GM13977 (cell line): Measurements from ENCODE around the gene BSG.

Experiments
- DNase-seq: peaks from one replicate; pipeline ENCODE4 v3.0.0; 2012; ENCODE audit warnings: low spot score
- in situ Hi-C: fragments of 300-500 bp; cut with MboI; formaldehyde crosslinking; loops from one replicate; pipeline ENCODE4 v1.12.0; 2022; ENCODE audit warnings: low sequenced_read_pairs, low pct_unique_long_range_greater_than_20kb, mixed read lengths, inconsistent platforms; ENCODE audit not compliant: unreplicated experiment
- TF ChIP-seq, protein P1 (sequence below): IDR thresholded peaks from 2 replicates; pipeline ENCODE4 v1.5.1; 2012; ENCODE audit warnings: mild to moderate bottlenecking, control low read depth; ENCODE audit not compliant: insufficient read depth; ENCODE audit errors: extremely low read depth, missing control alignments

BSG gene

GRCh38 chr19:629961-630714 is 57.7 kb downstream of the BSG start:
- in situ Hi-C loops = no loop called here
- DNase-seq = no peak
- TF ChIP-seq, protein P1, sequence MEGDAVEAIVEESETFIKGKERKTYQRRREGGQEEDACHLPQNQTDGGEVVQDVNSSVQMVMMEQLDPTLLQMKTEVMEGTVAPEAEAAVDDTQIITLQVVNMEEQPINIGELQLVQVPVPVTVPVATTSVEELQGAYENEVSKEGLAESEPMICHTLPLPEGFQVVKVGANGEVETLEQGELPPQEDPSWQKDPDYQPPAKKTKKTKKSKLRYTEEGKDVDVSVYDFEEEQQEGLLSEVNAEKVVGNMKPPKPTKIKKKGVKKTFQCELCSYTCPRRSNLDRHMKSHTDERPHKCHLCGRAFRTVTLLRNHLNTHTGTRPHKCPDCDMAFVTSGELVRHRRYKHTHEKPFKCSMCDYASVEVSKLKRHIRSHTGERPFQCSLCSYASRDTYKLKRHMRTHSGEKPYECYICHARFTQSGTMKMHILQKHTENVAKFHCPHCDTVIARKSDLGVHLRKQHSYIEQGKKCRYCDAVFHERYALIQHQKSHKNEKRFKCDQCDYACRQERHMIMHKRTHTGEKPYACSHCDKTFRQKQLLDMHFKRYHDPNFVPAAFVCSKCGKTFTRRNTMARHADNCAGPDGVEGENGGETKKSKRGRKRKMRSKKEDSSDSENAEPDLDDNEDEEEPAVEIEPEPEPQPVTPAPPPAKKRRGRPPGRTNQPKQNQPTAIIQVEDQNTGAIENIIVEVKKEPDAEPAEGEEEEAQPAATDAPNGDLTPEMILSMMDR = no peak

DNA sequence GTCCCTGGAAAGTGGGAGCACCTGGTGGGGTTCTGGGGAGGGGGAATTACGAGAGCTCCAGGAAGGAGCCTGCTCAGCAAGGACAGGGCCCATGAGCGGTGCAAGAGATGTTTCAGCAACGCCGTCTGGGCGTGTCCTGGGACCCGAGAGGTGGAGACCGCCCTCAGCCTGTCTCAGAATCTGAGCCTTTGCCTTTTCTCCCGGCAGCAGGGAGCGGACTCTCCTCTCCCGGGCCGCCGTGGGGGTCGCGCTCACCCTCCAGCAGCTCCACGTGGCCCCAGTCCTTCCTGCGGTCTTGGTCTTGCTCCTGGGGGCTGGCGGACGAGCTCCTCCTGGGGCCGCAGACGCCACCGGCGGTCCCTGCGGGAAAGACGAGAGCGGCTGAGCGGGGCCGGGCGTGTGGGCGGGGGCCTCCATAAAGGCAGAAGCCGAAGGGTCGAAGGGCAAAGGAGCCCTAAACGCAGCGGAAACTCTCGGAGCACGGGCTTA is 60.2 kb downstream of the BSG start:
- in situ Hi-C loops = no loop called here
- peak; percentile 85 for DNase-seq
- TF ChIP-seq, protein P1 = no peak
